CD14-positive monocyte (primary cell): ENCODE results near the gene URI1. TPM values are rescaled to one million over a fixed set of nuclear protein-coding genes. Genes with fewer than 3 reads are reported as not detected.

Source experiments
- DNase-seq, 3 donors: peaks; one replicate each; pipeline ENCODE4 v3.0.0-alpha.2; 2011 to 2022
- H2AFZ ChIP-seq: 2 replicates; pipeline ENCODE4 v1.6.0; 2012; ENCODE audit warnings: mild to moderate bottlenecking, low read depth, low read length, inconsistent platforms; ENCODE audit not compliant: insufficient read depth, poor library complexity, severe bottlenecking
- H3K27ac ChIP-seq, 2 donors: 1 replicate in 1 of 2; 2 replicates in 1 of 2; pipeline ENCODE4 v1.5.1; 2012 to 2013; ENCODE audit warnings: low read length in 2 of 2, control low read depth in 1 of 2, inconsistent platforms in 1 of 2, low read depth in 1 of 2, mild to moderate bottlenecking in 1 of 2
- H3K27me3 ChIP-seq, 2 donors: one replicate each; pipeline versions ENCODE4 v1.6.0 to v1.6.1; 2011 to 2013; ENCODE audit warnings: low read length in 2 of 2; ENCODE audit not compliant: control insufficient read depth in 2 of 2, insufficient read depth in 2 of 2
- H3K36me3 ChIP-seq, 2 donors: replicated peaks in 1 of 2; 1 replicate in 1 of 2; 2 replicates in 1 of 2; pipeline versions ENCODE4 v1.5.1 to v1.6.1; 2012 to 2013; ENCODE audit warnings: low read length in 2 of 2, control low read depth in 1 of 2, inconsistent platforms in 1 of 2, mild to moderate bottlenecking in 1 of 2; ENCODE audit not compliant: insufficient read depth in 2 of 2, control insufficient read depth in 1 of 2
- H3K4me1 ChIP-seq, 2 donors: 1 replicate in 1 of 2; 2 replicates in 1 of 2; pipeline versions ENCODE4 v1.5.1 to v1.6.1; 2012 to 2013; ENCODE audit warnings: low read length in 2 of 2, control low read depth in 1 of 2, inconsistent platforms in 1 of 2, mild to moderate bottlenecking in 1 of 2, moderate library complexity in 1 of 2; ENCODE audit not compliant: insufficient read depth in 2 of 2, control insufficient read depth in 1 of 2
- H3K4me2 ChIP-seq: replicated peaks from 2 replicates; pipeline ENCODE3; 2012; ENCODE audit warnings: low read length, moderate library complexity, mild to moderate bottlenecking; ENCODE audit not compliant: poor library complexity, severe bottlenecking; ENCODE audit errors: extremely low read depth
- H3K4me3 ChIP-seq, 3 experiments: fragments of 200-600 bp in 1 of 3; sonication (generic) in 1 of 3; replicated peaks in 1 of 3; 1 replicate in 2 of 3; 2 replicates in 1 of 3; pipeline ENCODE4 v1.5.1; 2011 to 2013; ENCODE audit warnings: low read length in 3 of 3, mild to moderate bottlenecking in 3 of 3, control low read depth in 2 of 3, low read depth in 2 of 3, inconsistent platforms in 1 of 3, moderate library complexity in 1 of 3
- H3K79me2 ChIP-seq: 2 replicates; pipeline ENCODE4 v1.6.0; 2012; ENCODE audit warnings: mild to moderate bottlenecking, control low read depth, inconsistent platforms, low read length, moderate library complexity; ENCODE audit not compliant: insufficient read depth
- H3K9ac ChIP-seq: 2 replicates; pipeline ENCODE4 v1.6.0; 2017; ENCODE audit warnings: low read length, mild to moderate bottlenecking; ENCODE audit not compliant: insufficient read depth, poor library complexity, severe bottlenecking
- H3K9me3 ChIP-seq, 2 donors: replicated peaks in 1 of 2; 1 replicate in 1 of 2; 2 replicates in 1 of 2; pipeline versions ENCODE4 v1.5.1 to v1.6.1; 2012 to 2013; ENCODE audit warnings: low read length in 2 of 2, control low read depth in 1 of 2; ENCODE audit not compliant: control insufficient read depth in 1 of 2, insufficient read depth in 1 of 2
- H4K20me1 ChIP-seq: 2 replicates; pipeline ENCODE4 v1.6.0; 2012; ENCODE audit warnings: mild to moderate bottlenecking, low read length, control low read depth, moderate library complexity; ENCODE audit not compliant: insufficient read depth
- H3K27ac Mint-ChIP-seq, 7 donors: one replicate each; pipeline ENCODE4 v1.8.0; 2020; ENCODE audit warnings: mild to moderate bottlenecking in 7 of 7, mixed read lengths in 7 of 7, moderate library complexity in 6 of 7, inconsistent platforms in 2 of 7
- H3K27me3 Mint-ChIP-seq, 3 donors: one replicate each; pipeline ENCODE4 v1.8.0; 2021 to 2022; ENCODE audit warnings: low read depth in 3 of 3, mild to moderate bottlenecking in 3 of 3, mixed read lengths in 3 of 3, moderate library complexity in 3 of 3, inconsistent platforms in 1 of 3
- H3K36me3 Mint-ChIP-seq, 2 donors: one replicate each; pipeline ENCODE4 v1.8.0; 2020; ENCODE audit warnings: mixed read lengths in 2 of 2, inconsistent platforms in 1 of 2, mild to moderate bottlenecking in 1 of 2
- H3K4me1 Mint-ChIP-seq: one replicate; pipeline ENCODE4 v1.8.0; 2020; ENCODE audit warnings: mild to moderate bottlenecking, mixed read lengths
- H3K4me3 Mint-ChIP-seq, 2 donors: one replicate each; pipeline ENCODE4 v1.8.0; 2020; ENCODE audit warnings: mild to moderate bottlenecking in 2 of 2, mixed read lengths in 2 of 2, moderate library complexity in 1 of 2
- H3K9me3 Mint-ChIP-seq, 7 donors: one replicate each; pipeline ENCODE4 v1.8.0; 2020 to 2022; ENCODE audit warnings: mixed read lengths in 7 of 7, mild to moderate bottlenecking in 6 of 7, moderate library complexity in 6 of 7, inconsistent platforms in 2 of 7
- WGBS: methylation state at CpG from one replicate; pipeline ENCODE4 v1.1.5; 2013; ENCODE audit warnings: missing lambda C conversion rate; ENCODE audit not compliant: insufficient coverage; 5-methylcytosine and 5-hydroxymethylcytosine counted together
- intact Hi-C, 2 donors: fragments of 100-400 bp; cut with micrococcal nuclease; formaldehyde crosslinking; loops; one replicate each; pipeline versions ENCODE4 v1.15.0 to v1.15.1; 2023
- polyA plus RNA-seq, 3 donors: library from polyadenylated mRNA; depleted of rRNA in 1 of 3; unstranded in 2 of 3; stranded (reverse) in 1 of 3; fragments of 300-500 nt in 2 of 3; fragments of >200 nt in 1 of 3; fragmentation: Illumina TruSeq in 2 of 3; gene quantifications; 1 replicate in 2 of 3; 2 replicates in 1 of 3; pipeline ENCODE4 v1.2.3, GENCODE V29; 2012 to 2021
- TF ChIP-seq, protein P1 (sequence below): fragments of 200-600 bp; IDR thresholded peaks from one replicate; pipeline ENCODE4 v1.8.0; 2022; ENCODE audit warnings: antibody characterized with exemption, mild to moderate bottlenecking

URI1 gene
- polyA plus RNA-seq, 3 donors, result 5.3 to 19.3 (median 9.7) TPM

DNA sequence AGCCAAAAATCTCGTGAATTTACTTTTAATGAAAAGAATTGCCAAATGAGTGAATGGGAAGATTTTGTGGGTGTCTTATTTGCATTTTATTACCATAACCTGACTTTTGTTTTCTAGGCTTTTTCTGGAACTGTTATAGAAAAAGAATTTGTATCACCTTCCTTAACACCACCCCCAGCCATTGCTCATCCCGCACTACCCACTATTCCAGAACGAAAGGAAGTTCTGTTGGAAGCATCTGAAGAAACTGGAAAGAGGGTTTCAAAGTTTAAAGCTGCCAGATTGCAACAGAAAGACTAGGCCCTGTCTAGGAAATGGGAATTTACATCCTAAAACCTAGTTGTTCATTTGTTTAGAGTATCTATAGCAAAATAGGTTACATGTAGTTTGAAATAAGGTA, 72.7 kb downstream of the URI1 start:
- H3K4me3 ChIP-seq, result no peak overlapping the region
- TF ChIP-seq, protein P1, sequence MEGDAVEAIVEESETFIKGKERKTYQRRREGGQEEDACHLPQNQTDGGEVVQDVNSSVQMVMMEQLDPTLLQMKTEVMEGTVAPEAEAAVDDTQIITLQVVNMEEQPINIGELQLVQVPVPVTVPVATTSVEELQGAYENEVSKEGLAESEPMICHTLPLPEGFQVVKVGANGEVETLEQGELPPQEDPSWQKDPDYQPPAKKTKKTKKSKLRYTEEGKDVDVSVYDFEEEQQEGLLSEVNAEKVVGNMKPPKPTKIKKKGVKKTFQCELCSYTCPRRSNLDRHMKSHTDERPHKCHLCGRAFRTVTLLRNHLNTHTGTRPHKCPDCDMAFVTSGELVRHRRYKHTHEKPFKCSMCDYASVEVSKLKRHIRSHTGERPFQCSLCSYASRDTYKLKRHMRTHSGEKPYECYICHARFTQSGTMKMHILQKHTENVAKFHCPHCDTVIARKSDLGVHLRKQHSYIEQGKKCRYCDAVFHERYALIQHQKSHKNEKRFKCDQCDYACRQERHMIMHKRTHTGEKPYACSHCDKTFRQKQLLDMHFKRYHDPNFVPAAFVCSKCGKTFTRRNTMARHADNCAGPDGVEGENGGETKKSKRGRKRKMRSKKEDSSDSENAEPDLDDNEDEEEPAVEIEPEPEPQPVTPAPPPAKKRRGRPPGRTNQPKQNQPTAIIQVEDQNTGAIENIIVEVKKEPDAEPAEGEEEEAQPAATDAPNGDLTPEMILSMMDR, result no peak
- no peak overlapping the region for H3K27ac Mint-ChIP-seq
- H2AFZ ChIP-seq, result no peak overlapping the region
- H3K4me3 Mint-ChIP-seq, result no peak overlapping the region
- no peaks in the 10 kb centered on the region for H3K4me1 ChIP-seq
- intact Hi-C loops, result no loop called here
- no peak overlapping the region for H3K9ac ChIP-seq
- H3K36me3 Mint-ChIP-seq, result peaks cover 33 to 52% of the 10 kb centered on the region in 2 donors
- no peaks in the 10 kb centered on the region for H3K27me3 ChIP-seq
- DNase-seq, result no peak
- H4K20me1 ChIP-seq, result no peaks in the 10 kb centered on the region
- H3K4me2 ChIP-seq, result no peak overlapping the region
- H3K4me1 Mint-ChIP-seq, result no peaks in the 10 kb centered on the region
- no peak overlapping the region for H3K27ac ChIP-seq
- no peaks in the 10 kb centered on the region for H3K79me2 ChIP-seq
- H3K27me3 Mint-ChIP-seq, result no peaks in the 10 kb centered on the region
- no peaks in the 10 kb centered on the region for H3K9me3 ChIP-seq
- no peaks in the 10 kb centered on the region for H3K9me3 Mint-ChIP-seq
- peaks cover 41 to 62% of the 10 kb centered on the region in 2 donors for H3K36me3 ChIP-seq
- no CpG with 5 or more reads among the region's 3 CpGs for WGBS

DNA sequence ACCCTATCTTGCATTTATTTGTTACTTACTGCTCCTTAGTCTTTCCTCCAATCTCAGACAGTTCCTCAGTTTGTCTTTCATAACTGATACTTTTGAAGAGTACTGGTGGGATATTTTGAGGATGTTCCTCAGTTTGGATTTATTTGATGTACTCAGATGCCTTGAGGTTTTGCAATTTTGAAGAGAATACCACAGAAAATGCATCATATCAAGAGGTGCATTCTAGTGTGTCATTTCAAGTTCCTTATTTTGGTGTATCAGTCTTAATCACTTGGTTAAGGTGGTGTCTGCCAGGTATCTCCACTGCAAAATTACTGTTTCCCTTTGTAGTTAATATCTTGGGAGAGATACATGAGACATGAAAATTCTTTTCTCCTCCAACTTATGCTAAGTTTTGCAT, 75.1 kb downstream of the URI1 start:
- Histone ChIP-seq H3K4me1 (no peaks in the 10 kb centered on the region), H4K20me1 (no peaks in the 10 kb centered on the region), H3K9me3 (no peaks in the 10 kb centered on the region), H2AFZ (no peak overlapping the region), H3K36me3 (peaks cover 23 to 40% of the 10 kb centered on the region in 2 donors), H3K4me3 (no peak overlapping the region), H3K27me3 (no peaks in the 10 kb centered on the region), H3K27ac (no peak overlapping the region), H3K9ac (no peak overlapping the region), H3K4me2 (no peak overlapping the region), H3K79me2 (no peaks in the 10 kb centered on the region)
- H3K27me3 Mint-ChIP-seq, result no peaks in the 10 kb centered on the region
- DNase-seq, result no peak
- H3K4me3 Mint-ChIP-seq, result no peak overlapping the region
- H3K9me3 Mint-ChIP-seq, result peaks cover 0 to under 1% (median 0%) of the 10 kb centered on the region in 7 donors
- TF ChIP-seq, protein P1, result no peak
- H3K36me3 Mint-ChIP-seq, result peaks cover 19 to 40% of the 10 kb centered on the region in 2 donors
- intact Hi-C loops, result no loop called here
- H3K4me1 Mint-ChIP-seq, result no peaks in the 10 kb centered on the region
- no peak overlapping the region for H3K27ac Mint-ChIP-seq
